Renal cortical epithelial cell (primary cell): ENCODE data around the gene CTNNA2. TPM values are rescaled to one million over a fixed set of nuclear protein-coding genes. Genes with fewer than 3 reads are reported as not detected.
A peak's percentile ranks its signal among the peaks of the same experiment; 100 is the strongest.

Experiments
- DNase-seq: peaks from one replicate; pipeline ENCODE4 v3.0.0-alpha.2; 2011; ENCODE audit warnings: low read depth
- total RNA-seq: library from RNA; depleted of rRNA; stranded (reverse); fragments of >200 nt; gene quantifications from 2 replicates; pipeline ENCODE4 v1.2.3, GENCODE V29; 2014

CTNNA2 gene
- total RNA-seq, 1 donor from 2014 or later = 0.35 TPM

GRCh38 chr2:80288576-80288975 lies 775.7 kb downstream of the CTNNA2 start:
- peak; percentile 16 for DNase-seq

GRCh38 chr2:80291656-80292055 lies 778.8 kb downstream of the CTNNA2 start:
- no peak for DNase-seq

GRCh38 chr2:80292474-80292873 lies 779.6 kb downstream of the CTNNA2 start:
- peak; percentile 8 for DNase-seq

GRCh38 chr2:80293039-80293438 lies 780.2 kb downstream of the CTNNA2 start:
- no peak for DNase-seq

- no peak for DNase-seq
Observed at GRCh38 chr2:80298954-80299353, 786.1 kb downstream of the CTNNA2 start.

GRCh38 chr2:80299661-80300060 lies 786.8 kb downstream of the CTNNA2 start:
- no peak for DNase-seq

GRCh38 chr2:80300346-80300745 lies 787.5 kb downstream of the CTNNA2 start:
- no peak for DNase-seq

- no peak for DNase-seq
Observed at GRCh38 chr2:80300954-80301353, 788.1 kb downstream of the CTNNA2 start.

GRCh38 chr2:80302001-80302313 lies 789.1 kb downstream of the CTNNA2 start:
- DNase-seq = no peak

- no peak for DNase-seq
Observed at GRCh38 chr2:80302314-80303005, 789.6 kb downstream of the CTNNA2 start.

- no peak for DNase-seq
Observed at GRCh38 chr2:80303006-80303908, 790.4 kb downstream of the CTNNA2 start.

GRCh38 chr2:80303909-80304837 lies 791.3 kb downstream of the CTNNA2 start, which contains the start of gene LRRTM1:
LRRTM1 (minus strand) TSS chr2:80304752; CDS start chr2:80303819, 933 bp downstream.
- DNase-seq = no peak

- DNase-seq = peak; percentile 31
Observed at GRCh38 chr2:80311304-80311703, 798.5 kb downstream of the CTNNA2 start.

- DNase-seq = no peak
Observed at GRCh38 chr2:80312282-80312839, 799.5 kb downstream of the CTNNA2 start.

- no peak for DNase-seq
Observed at GRCh38 chr2:80322311-80322920, 809.6 kb downstream of the CTNNA2 start.

GRCh38 chr2:80322958-80323357 lies 810.1 kb downstream of the CTNNA2 start:
- DNase-seq = no peak

GRCh38 chr2:80323610-80324009 lies 810.8 kb downstream of the CTNNA2 start:
- no peak for DNase-seq

GRCh38 chr2:80324525-80324924 lies 811.7 kb downstream of the CTNNA2 start:
- no peak for DNase-seq

GRCh38 chr2:80326214-80326613 lies 813.4 kb downstream of the CTNNA2 start:
- peak; percentile 64 for DNase-seq

- DNase-seq = peak; percentile 29
Observed at GRCh38 chr2:80326861-80327260, 814.0 kb downstream of the CTNNA2 start.

GRCh38 chr2:80328159-80328571 lies 815.3 kb downstream of the CTNNA2 start:
- no peak for DNase-seq
